Activated T-cell treated with anti-CD3 and anti-CD28 coated beads, Interleukin-2, amount 50 U/mL, for 24 hours (primary cell): ENCODE data around the gene PARD3.
"Not testable (repeated sequence)": the region's sequence is repeated elsewhere in the genome, so short reads cannot be mapped to it uniquely, and the experiment has no call there.

ENCODE experiments used
- DNase-seq: peaks from one replicate; pipeline ENCODE4 v3.0.0-alpha.2; 2020
- H3K27ac Mint-ChIP-seq: 2 replicates; pipeline ENCODE4 v1.8.0; 2020; ENCODE audit warnings: mild to moderate bottlenecking, mixed read lengths
- H3K27me3 Mint-ChIP-seq: 2 replicates; pipeline ENCODE4 v1.8.0; 2020; ENCODE audit warnings: mixed read lengths
- H3K36me3 Mint-ChIP-seq: 2 replicates; pipeline ENCODE4 v1.8.0; 2020; ENCODE audit warnings: low read depth, mixed read lengths
- H3K4me1 Mint-ChIP-seq: 2 replicates; pipeline ENCODE4 v1.8.0; 2020; ENCODE audit warnings: low read depth, mixed read lengths
- H3K4me3 Mint-ChIP-seq: 2 replicates; pipeline ENCODE4 v1.8.0; 2020; ENCODE audit warnings: mild to moderate bottlenecking, moderate library complexity, mixed read lengths
- H3K9me3 Mint-ChIP-seq: 2 replicates; pipeline ENCODE4 v1.8.0; 2020; ENCODE audit warnings: mixed read lengths

The PARD3 gene

DNA sequence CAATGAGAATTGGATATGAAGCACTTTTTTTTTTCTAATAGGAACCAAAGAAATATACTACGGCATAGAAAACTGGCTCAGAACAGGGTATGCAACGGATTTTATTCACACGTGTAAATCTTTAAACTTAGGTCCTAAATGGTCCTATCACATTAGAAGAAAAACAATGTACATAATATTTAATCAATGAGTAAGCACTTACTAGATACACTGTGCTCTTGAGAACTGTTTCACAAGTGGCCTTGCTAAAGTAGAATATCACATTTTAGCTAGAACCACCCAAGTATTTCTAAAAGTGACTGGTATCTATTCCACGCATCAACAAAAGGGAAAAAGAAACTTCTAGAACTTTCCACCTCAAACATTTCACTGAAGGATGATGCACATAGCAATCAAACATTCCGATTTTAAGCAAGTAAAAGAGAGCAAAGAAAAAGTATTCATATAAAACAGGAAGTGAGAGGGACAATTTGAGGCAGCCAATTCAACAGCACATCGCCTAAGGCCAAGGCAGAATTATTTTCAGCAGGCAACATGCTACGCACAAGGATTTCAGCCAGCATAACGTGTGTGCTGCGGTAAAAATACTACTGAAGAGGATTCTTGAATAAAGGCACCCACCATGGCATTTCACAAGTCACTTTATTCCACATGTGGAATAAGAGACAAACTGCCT lies 55.8 kb downstream of the PARD3 start:
- peaks cover 8% of the 10 kb centered on the region for H3K4me1 Mint-ChIP-seq
- H3K9me3 Mint-ChIP-seq: no peaks in the 10 kb centered on the region
- H3K36me3 Mint-ChIP-seq: no peaks in the 10 kb centered on the region
- H3K27ac Mint-ChIP-seq: no peak overlapping the region
- peaks cover 8% of the 10 kb centered on the region for H3K27me3 Mint-ChIP-seq
- no peak for DNase-seq
- no peak overlapping the region for H3K4me3 Mint-ChIP-seq

DNA sequence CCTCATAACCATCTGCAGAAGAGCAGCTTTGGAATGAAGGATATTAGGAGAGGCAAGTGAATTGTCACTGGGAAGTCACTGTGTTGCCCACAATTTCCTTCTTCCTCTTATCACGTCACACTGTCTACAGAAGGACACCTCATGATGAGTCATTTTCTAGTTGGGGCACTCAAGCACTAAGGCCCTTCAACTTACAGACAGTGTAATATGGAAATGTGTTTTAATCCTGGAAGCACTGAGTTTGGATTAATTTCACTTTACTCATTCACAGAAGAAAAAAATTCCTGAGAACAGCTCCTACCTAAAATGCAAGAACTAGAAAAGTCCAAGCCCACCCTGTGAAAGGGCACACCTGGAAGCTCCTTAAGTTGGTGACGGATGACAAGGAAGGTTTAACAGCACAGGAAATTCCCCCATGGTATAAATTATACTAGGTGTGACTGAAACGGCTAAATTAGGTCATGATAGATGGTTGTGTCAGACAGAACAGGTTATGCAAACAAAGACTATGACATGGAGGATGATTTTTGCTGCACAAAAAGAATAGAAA lies 56.6 kb downstream of the PARD3 start:
- peaks cover 8% of the 10 kb centered on the region for H3K4me1 Mint-ChIP-seq
- no peak overlapping the region for H3K4me3 Mint-ChIP-seq
- no peak for DNase-seq
- H3K36me3 Mint-ChIP-seq: no peaks in the 10 kb centered on the region
- H3K27me3 Mint-ChIP-seq: peaks cover 6% of the 10 kb centered on the region
- H3K27ac Mint-ChIP-seq: peak overlapping the region; percentile 35
- no peaks in the 10 kb centered on the region for H3K9me3 Mint-ChIP-seq

DNA sequence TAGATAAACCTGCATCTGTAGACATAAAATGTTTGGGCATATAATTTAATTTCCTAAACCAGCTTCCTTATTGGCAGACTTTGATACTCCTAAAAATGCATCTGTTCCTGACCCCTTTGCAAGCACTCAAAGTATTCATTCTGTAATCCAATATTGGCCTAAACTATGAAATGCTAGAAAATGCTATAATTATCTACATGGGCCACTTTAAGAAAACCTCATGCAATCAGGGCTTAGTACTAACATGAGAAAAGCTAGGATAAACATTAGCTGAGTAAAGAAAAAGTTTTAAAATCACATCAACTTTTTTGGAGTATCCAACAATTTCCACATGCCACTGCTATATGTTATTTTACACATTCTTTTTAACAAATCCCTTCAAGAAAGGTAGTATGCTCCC lies 57.2 kb downstream of the PARD3 start:
- Mint-ChIP-seq H3K4me3 (no peak overlapping the region), H3K36me3 (no peaks in the 10 kb centered on the region), H3K27me3 (peaks cover 6% of the 10 kb centered on the region), H3K4me1 (peaks cover 8% of the 10 kb centered on the region), H3K27ac (no peak overlapping the region), H3K9me3 (no peaks in the 10 kb centered on the region)
- DNase-seq: no peak

DNA sequence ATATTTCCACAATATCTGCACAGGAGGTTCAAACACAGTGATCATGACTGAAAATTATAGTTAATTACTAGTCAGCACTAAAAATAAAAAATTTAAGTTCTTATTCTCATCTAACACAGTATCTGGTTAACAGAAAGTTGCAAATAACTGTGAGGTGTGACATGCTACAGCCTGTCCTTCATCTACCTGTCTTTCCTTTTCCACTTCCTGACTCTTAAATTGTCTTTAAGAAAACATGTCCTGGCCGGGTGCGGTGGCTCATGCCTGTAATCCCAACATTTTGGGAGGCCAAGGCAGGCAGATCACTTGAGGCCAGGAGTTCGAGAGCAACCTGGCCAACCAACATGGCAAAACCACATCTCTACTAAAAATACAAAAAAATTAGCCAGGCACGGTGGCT lies 57.9 kb downstream of the PARD3 start:
- H3K27me3 Mint-ChIP-seq, H3K27ac Mint-ChIP-seq, H3K36me3 Mint-ChIP-seq, H3K4me1 Mint-ChIP-seq, H3K9me3 Mint-ChIP-seq, DNase-seq, H3K4me3 Mint-ChIP-seq: not testable (repeated sequence)

DNA sequence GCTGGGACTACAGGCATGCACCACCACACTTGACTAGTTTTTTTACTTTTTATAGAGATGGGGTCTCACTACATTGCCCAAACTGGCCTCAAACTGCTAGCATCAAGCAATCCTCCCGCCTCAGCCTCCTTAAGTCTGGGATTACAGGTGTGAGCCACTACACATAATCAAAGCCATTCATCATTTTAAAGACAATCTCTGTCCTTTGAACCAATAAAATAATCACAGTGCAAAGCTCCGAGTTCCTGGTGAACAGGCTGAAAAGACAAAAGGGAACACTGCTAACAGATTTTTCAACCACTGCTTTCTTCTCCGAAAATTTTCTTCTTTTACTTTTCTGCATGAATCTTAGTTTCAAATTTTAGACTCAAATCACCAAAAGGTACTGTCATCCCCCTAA lies 58.5 kb downstream of the PARD3 start:
- Mint-ChIP-seq H3K4me3 (no peak overlapping the region), H3K9me3 (no peaks in the 10 kb centered on the region), H3K4me1 (peaks cover 8% of the 10 kb centered on the region), H3K36me3 (no peaks in the 10 kb centered on the region), H3K27me3 (no peaks in the 10 kb centered on the region), H3K27ac (no peak overlapping the region)
- no peak for DNase-seq

DNA sequence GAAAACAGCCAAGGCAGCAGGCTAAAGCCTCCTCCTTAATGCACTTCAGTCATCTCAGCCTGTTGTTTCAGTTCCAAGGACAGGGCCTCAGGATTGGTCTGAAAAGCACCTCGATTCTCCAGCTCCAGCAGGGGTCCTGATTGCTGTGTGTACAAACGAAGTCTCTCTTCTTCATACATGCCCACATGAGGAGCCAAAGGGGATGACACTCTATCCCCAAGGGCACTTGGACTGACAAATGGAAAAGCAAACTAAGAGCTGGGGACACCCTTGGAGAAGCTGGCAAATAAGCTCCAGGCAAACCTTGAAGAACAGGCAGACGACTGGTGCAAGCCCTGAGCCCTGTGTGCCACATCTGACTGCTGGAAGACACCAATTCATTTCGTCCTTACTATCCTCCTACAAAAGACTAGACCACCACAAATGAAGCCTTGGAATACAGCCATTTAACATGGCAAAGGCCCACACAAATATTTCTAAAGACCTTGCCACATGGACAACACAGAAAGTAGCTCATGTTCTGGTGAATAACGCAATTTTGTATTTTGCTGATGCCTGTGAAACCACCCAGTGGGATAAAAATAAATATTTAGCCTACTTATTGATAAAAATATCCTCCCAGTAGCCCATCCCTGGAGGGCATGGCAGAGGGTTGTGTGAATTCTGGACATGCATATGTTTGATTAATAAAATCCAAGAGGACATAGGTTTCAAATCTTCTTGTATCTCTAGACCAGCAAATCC lies 61.9 kb downstream of the PARD3 start:
- H3K4me1 Mint-ChIP-seq: peaks cover 1% of the 10 kb centered on the region
- H3K9me3 Mint-ChIP-seq: no peaks in the 10 kb centered on the region
- no peak for DNase-seq
- peaks cover 4% of the 10 kb centered on the region for H3K27me3 Mint-ChIP-seq
- no peaks in the 10 kb centered on the region for H3K36me3 Mint-ChIP-seq
- no peak overlapping the region for H3K27ac Mint-ChIP-seq
- H3K4me3 Mint-ChIP-seq: no peak overlapping the region

DNA sequence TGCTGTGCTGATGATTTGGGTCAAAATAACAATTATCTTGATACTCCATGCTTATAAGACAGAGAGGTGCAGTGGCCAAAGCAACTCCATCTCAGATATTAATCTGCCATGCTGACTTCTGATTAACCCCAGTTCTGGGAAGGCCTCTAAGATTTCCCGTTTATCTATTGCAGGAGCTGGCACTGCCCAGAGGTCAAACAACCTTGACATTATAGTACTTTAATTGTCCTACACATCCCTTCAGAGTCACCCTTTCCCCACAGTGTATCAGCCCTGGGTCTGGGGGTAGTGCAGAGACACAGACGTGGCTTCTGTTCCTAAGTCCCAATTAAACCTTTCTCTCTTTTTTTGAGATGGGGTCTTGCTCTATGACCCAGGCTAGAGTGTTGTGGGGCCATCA lies 63.8 kb downstream of the PARD3 start:
- DNase-seq: no peak
- peaks cover 9% of the 10 kb centered on the region for H3K27me3 Mint-ChIP-seq
- H3K4me1 Mint-ChIP-seq: no peaks in the 10 kb centered on the region
- H3K4me3 Mint-ChIP-seq: no peak overlapping the region
- H3K27ac Mint-ChIP-seq: no peak overlapping the region
- H3K9me3 Mint-ChIP-seq: no peaks in the 10 kb centered on the region
- no peaks in the 10 kb centered on the region for H3K36me3 Mint-ChIP-seq

DNA sequence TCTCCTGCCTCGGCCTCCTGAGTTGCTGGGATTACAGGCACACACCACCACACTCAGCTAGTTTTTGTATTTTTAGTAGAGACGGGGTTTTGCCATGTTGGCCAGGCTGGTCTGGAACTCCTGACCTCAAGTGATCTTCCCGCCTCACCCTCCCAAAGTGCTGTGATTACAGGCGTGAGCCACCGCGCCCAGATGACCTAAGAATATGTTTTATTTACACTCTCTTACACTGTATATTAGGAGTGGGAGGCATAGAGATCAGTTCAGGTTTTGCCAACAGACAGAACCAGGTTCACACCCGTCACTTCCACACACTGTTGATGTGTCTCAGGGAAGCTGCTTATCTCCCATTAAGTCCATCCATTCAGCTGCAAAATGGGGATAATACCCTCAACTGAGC lies 64.3 kb downstream of the PARD3 start:
- H3K4me3 Mint-ChIP-seq, DNase-seq, H3K4me1 Mint-ChIP-seq, H3K9me3 Mint-ChIP-seq, H3K36me3 Mint-ChIP-seq, H3K27me3 Mint-ChIP-seq, H3K27ac Mint-ChIP-seq: not testable (repeated sequence)

DNA sequence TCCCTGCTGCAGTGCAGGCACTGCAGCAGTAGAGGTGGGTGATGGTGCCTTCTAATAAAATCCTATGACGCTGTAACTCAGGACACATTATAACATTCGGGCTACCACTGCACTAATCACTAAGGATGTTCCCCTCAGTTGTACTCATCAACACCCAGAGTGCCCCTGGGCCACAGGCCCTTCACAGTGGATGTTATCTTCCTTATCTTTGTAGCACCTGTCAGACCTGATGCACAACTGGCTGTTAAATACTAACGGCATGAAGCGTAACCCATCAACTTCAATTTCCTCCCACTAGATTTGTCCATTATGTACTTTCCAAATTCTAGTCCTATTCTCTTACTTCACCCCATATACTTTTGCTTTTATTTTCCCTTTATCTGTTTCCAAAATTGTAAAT lies 66.3 kb downstream of the PARD3 start:
- no peaks in the 10 kb centered on the region for H3K9me3 Mint-ChIP-seq
- peaks cover 12% of the 10 kb centered on the region for H3K27me3 Mint-ChIP-seq
- no peak overlapping the region for H3K27ac Mint-ChIP-seq
- no peaks in the 10 kb centered on the region for H3K4me1 Mint-ChIP-seq
- H3K36me3 Mint-ChIP-seq: no peaks in the 10 kb centered on the region
- H3K4me3 Mint-ChIP-seq: no peak overlapping the region
- DNase-seq: no peak

DNA sequence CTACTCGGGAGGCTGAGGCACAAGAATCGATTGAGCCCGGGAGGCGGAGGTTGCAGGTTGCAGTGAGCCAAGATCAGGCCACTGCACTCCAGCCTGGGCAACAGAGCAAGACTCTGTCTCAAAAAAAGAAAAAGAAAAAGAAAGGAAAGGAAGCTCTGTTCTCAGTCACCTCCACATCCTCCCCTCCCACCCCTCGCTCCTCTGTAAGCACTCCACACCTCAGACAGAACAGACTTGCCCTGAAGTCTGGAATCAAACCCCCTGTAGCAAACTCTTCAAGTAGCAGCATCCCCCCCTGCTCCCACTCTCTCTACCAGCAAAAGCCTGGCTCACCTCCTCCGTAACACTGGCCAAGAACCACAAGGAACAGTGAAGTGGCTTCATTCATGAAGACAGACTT lies 66.7 kb downstream of the PARD3 start:
- Mint-ChIP-seq H3K27me3 (peaks cover 14% of the 10 kb centered on the region), H3K4me1 (no peaks in the 10 kb centered on the region), H3K36me3 (no peaks in the 10 kb centered on the region), H3K27ac (no peak overlapping the region), H3K9me3 (no peaks in the 10 kb centered on the region), H3K4me3 (no peak overlapping the region)
- no peak for DNase-seq

DNA sequence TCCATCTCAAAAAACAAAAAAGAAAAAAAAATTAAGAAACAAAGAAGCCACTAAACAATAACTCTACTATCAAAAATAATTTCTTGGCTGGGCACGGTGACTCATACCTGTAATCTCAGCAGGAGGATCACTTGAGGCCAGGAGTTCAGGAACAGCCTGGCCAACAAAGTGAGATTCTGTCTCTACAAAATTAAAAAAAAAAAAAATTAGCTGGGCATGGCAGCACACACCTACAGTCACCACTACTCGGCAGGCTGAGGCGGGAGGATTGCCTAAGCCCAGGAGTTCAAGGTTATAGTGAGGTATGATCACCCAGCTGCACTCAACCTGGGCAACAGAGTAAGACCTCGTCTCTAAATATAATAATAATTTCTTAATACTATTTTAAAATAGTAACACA lies 69.0 kb downstream of the PARD3 start:
- H3K36me3 Mint-ChIP-seq: no peaks in the 10 kb centered on the region
- DNase-seq: no peak
- H3K4me1 Mint-ChIP-seq: no peaks in the 10 kb centered on the region
- H3K4me3 Mint-ChIP-seq: no peak overlapping the region
- H3K9me3 Mint-ChIP-seq: no peaks in the 10 kb centered on the region
- H3K27me3 Mint-ChIP-seq: peaks cover 25% of the 10 kb centered on the region
- H3K27ac Mint-ChIP-seq: no peak overlapping the region

DNA sequence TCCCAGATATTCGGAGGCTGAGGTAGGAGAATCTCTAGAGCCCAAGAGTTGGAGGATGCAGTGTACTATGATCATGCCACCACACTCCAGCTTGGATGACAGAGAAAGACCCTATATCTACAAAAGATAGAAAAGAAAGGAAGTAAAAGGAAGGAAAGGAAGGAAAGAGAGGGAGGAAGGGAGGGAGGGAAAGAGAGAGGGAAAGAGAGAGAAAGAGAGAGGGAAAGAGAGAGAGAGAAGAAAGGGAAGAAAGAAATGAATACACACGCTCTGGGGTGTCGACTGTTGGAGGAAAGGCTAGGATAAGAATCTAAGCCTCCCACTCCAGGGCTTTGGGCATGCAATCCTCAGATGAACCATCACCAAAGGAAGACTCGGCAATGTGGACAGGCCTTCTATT lies 69.9 kb downstream of the PARD3 start:
- H3K4me3 Mint-ChIP-seq: no peak overlapping the region
- H3K27ac Mint-ChIP-seq: no peak overlapping the region
- H3K4me1 Mint-ChIP-seq: no peaks in the 10 kb centered on the region
- DNase-seq: no peak
- no peaks in the 10 kb centered on the region for H3K36me3 Mint-ChIP-seq
- H3K9me3 Mint-ChIP-seq: no peaks in the 10 kb centered on the region
- H3K27me3 Mint-ChIP-seq: peaks cover 30% of the 10 kb centered on the region

DNA sequence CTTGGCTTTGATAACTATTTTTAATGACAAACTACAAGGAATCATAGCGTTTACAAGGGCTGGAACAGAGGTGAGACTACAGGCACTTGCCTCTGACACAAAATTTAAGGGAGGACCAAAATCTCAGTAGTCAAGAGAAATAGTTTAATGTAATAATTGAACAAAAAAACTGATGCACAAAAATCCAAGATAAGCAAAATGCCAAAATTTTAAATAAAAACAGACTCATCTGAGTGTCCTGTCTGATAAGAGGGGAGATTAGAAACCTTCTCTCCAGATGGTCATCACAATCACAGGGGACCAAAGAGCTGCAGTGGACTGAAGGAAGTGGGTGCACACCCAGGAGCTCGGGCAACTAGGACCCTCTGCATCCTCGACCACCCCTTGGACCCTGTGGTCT lies 70.5 kb downstream of the PARD3 start:
- H3K27ac Mint-ChIP-seq: no peak overlapping the region
- H3K27me3 Mint-ChIP-seq: peaks cover 36% of the 10 kb centered on the region

DNA sequence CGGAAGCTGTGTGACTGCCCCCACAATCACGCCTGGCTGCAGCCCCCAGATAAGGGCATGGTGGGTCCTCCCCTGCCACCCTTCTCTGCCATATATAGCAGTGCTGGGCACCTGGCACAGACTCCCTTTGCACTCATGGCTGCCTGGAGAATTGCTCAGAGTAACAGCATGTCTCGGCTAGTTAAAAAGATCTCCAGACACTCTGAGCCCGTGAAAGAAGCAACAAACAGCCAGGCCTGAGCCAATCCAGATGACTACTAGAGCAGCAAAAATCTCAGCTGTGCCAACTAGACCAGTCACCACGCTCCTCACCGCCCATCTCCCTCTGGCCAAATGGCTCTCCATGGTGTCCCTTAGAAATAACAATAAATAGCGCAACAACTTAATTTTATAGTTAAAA lies 71.3 kb downstream of the PARD3 start:
- DNase-seq: no peak
- Mint-ChIP-seq H3K4me3 (no peak overlapping the region), H3K27me3 (peaks cover 39% of the 10 kb centered on the region), H3K36me3 (no peaks in the 10 kb centered on the region), H3K27ac (no peak overlapping the region), H3K9me3 (no peaks in the 10 kb centered on the region), H3K4me1 (no peaks in the 10 kb centered on the region)

More for the DNA sequence above, 70.5 kb downstream of the PARD3 start:
- Mint-ChIP-seq H3K4me3 (no peak overlapping the region), H3K36me3 (no peaks in the 10 kb centered on the region), H3K9me3 (no peaks in the 10 kb centered on the region), H3K4me1 (no peaks in the 10 kb centered on the region)
- no peak for DNase-seq

DNA sequence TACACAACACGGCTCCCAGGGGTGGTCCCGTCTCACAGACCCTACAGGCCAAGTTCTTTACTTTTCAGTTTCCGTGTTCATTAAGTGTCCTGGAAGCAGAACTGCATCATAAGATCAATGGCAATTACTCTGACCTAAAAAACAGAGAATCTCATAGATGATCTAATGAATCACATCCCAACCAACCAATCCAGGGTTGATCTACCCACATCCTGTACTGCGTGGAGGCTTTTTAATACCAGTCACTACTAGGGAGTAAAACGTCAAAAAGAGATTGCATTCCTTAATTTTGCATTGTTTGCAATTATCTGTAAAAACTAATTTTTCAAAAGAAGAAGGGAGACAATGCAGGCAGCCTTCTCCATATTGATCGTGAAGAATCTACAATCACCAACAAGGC lies 72.6 kb downstream of the PARD3 start:
- Mint-ChIP-seq H3K9me3 (no peaks in the 10 kb centered on the region), H3K27me3 (peaks cover 43% of the 10 kb centered on the region), H3K36me3 (no peaks in the 10 kb centered on the region), H3K4me3 (no peak overlapping the region), H3K4me1 (no peaks in the 10 kb centered on the region), H3K27ac (no peak overlapping the region)
- no peak for DNase-seq
